CD4-positive, alpha-beta T cell treated with Interferon gamma for 1 hour (primary cell): ENCODE measurements around the gene MYO15A.

Experiments used
- DNase-seq: peaks from one replicate; pipeline ENCODE4 v3.0.0-alpha.2; 2020

Gene MYO15A

GRCh38 chr17:18132711-18133110, 24.2 kb downstream of the MYO15A start:
- no peak for DNase-seq

DNA sequence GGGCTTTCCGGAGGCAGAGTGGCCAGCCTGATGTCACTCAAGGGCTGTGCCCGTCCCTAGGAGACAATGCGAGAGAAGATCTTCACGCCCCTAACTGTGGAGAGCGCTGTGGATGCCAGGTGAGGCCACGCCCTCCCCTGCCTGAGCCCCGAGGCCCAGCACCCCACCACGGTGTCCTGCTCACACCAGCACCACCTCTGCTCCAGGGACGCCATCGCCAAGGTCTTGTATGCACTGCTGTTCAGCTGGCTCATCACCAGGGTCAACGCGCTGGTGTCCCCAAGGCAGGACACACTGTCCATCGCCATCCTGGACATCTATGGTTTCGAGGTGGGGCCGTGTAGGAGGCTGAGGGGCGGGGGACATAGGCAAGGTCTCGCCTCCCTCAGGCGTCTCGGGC, 27.8 kb downstream of the MYO15A start:
- DNase-seq: no peak

- no peak for DNase-seq
These were observed 29.7 kb downstream of the MYO15A start for GRCh38 chr17:18138065-18138749.

DNA sequence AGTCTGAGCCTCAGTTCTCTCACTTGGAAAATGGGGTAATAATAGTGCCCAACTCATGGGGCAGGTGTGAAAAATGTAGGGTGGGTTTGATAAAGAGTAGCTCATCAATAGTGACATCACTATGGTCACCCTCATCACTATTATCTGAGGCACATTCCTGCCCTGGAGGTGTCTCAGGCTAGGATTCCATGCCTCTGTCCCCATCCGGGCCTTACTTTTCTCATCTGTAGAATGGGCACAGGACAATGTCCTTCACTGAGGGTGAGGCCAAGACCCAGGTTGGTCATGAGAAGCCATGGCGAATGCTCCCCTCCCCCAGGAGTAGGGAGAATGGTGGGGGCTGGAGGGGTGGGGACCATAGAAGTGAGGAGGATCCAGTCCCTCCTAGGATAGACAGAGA, 30.5 kb downstream of the MYO15A start:
- no peak for DNase-seq

GRCh38 chr17:18139498-18139897, 30.9 kb downstream of the MYO15A start:
- DNase-seq: no peak

- DNase-seq: no peak
These were observed 31.4 kb downstream of the MYO15A start for GRCh38 chr17:18139949-18140348.

DNA sequence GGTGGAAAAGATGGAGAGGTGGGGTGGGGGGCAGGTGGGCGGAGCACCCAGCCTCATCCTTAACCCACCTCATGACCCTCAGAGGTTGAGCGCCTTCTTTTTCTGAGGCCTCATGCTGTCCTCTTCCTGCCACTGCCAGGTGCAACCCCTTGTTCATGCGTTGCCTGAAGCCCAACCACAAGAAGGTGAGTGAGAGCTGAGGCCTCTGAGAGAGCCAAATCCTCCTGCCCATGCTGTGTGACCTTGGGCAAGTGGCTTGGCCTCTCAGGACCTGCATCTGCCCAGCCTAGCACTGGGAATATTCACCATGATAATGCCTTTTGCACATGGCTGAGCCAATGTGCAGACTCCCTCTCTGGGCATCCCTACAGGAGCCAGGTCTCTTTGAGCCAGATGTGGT, 32.1 kb downstream of the MYO15A start:
- no peak for DNase-seq

DNA sequence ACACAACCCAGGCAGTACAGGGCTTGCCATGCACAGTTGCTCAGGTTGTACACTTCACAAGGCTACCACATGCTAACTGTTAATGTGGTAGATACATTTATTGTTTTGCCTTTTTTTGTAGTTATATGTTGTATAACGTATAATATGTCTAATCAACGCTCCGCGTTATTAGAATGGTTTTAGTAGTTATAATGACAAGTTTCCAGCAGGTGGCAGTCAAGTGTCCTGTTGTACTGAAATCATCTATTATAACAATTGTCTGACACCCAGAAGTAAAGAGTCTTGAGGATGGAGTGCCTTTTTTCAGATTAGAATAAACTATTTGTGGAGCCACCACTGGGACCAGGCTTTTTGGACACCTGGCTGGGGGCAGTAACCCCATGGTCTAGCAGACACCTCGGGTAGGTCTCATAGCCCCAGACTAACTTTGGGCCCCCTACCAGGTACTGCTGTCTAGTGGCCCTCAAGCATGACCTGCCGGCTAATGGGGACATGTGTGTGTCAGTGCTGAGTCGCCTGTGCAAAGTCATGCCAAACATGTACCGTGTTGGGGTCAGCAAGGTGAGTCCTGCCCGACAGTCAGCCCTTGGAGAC, 32.8 kb downstream of the MYO15A start:
- no peak for DNase-seq

GRCh38 chr17:18142417-18142816, 33.9 kb downstream of the MYO15A start:
- no peak for DNase-seq

GRCh38 chr17:18143044-18143936, 34.7 kb downstream of the MYO15A start:
- no peak for DNase-seq

- DNase-seq: no peak
These were observed 35.7 kb downstream of the MYO15A start for GRCh38 chr17:18144261-18144660.

GRCh38 chr17:18144855-18145254, 36.3 kb downstream of the MYO15A start:
- DNase-seq: no peak

GRCh38 chr17:18145811-18146210, 37.3 kb downstream of the MYO15A start:
- DNase-seq: no peak

DNA sequence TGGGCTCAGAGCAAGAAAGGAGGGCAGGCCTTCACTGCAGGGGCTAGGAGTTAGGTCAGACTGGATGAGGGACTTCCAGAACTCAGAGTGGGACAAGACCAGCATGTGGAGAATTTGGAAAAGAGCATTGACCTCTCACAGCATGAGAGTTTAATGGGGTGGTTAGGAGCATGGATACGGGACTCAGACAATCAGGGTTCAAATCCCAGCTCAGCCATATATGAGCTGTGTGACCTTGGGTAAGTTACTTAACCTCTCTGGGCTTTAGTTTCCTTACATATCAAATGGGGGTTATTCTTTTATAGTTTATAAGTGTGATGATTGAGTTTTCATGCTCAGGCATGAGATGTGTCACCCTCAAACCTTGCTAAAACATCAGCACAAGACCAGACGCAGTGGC, 37.7 kb downstream of the MYO15A start:
- DNase-seq: no peak

GRCh38 chr17:18146980-18147379, 38.4 kb downstream of the MYO15A start:
- DNase-seq: no peak

GRCh38 chr17:18148586-18148985, 40.0 kb downstream of the MYO15A start:
- no peak for DNase-seq

DNA sequence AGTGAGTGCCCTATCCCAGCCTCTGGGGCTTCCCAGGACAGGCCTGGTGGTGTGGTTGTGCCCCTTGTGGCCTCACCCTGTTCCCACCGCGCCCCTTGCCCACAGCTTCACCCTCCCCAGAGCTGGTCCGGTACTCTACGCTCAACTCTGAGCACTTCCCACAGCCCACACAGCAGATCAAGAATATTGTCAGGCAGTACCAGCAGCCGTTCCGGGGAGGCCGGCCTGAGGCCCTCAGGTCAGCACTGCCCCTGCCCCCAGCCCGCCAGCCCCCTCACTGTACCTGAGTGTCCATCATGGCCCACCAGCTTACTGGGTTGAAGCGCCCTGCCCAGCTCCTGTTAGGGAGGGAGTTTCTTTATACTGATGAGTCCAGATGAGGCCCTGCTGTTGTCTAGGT, 42.7 kb downstream of the MYO15A start:
- DNase-seq: no peak

GRCh38 chr17:18155179-18155578, 46.6 kb downstream of the MYO15A start:
- DNase-seq: no peak

DNA sequence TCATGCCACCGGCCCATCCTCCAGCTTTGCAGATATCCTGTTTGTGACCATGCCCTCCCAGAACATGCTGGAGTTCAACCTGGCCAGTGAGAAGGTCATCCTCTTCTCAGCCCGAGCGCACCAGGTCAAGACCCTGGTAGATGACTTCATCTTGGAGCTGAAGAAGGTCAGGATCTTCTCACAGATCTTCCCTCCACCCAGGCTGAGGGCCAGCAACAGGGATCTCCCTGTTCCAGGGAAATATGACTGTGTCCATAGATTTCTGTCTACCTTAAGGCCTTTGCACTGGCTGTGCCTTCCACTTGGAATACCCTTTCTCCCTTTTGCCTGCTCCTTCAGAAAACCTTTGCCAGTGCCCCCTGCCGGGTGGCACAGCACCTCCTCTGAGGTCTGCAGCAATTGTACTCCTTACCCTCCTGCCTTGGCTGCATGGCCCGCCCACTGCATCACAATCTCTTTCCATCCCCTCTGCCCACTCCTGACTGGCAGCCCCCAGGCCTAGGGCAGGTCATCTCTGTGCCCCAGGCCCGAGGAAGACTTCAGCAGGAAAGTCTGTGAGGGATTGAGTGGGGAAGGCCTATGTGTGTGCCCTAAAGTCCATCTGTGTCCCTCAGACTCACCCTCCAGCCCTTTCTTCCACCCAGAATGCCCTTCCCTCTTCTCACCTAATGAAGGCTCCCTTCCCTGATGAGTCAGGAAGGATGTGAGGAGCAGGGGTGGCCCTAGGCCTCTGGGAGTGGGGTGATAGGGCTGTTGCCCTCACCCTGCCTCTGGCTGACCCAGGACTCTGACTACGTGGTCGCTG, 47.8 kb downstream of the MYO15A start:
- no peak for DNase-seq

GRCh38 chr17:18156976-18157280, 48.4 kb downstream of the MYO15A start:
- DNase-seq: no peak

DNA sequence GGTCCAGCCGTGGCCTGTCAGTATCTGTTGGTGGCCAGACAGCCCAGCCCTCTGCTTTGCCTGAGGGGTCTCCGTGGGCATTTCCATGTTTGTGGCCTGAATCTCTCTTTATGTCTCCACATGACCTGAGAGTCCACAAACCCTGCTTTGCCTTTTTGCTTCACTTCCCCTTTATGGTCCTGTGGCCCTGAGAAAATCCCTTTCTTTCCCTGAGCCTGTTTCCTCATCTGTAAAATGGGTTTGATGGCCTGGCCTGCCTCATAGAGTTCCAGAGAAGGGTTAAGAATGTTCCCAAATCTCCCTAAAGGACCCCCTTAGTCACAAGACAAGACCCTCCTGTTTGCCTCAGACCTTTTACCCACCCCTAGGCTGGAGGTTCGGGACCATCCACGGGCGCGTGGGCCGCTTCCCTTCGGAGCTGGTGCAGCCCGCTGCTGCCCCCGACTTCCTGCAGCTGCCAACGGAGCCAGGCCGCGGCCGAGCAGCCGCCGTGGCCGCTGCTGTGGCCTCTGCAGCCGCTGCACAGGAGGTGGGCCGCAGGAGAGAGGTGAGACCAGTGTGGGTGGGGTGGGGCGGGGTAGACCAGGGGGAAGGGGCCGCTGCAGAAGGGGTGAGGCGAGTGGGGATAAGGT, 48.9 kb downstream of the MYO15A start:
- no peak for DNase-seq

- peak; percentile 94 for DNase-seq
These were observed 49.6 kb downstream of the MYO15A start for GRCh38 chr17:18158022-18158600.
